Activated CD8-positive, alpha-beta memory T cell treated with anti-CD3 and anti-CD28 coated beads for 36 hours (primary cell): ENCODE measurements around the gene CLASRP. TPM values are rescaled to one million over a fixed set of nuclear protein-coding genes. Genes with fewer than 3 reads are reported as not detected.
"Not testable (repeated sequence)": the region's sequence is repeated elsewhere in the genome, so short reads cannot be mapped to it uniquely, and the experiment has no call there.

Source experiments
- CTCF ChIA-PET: fragments of 350-600 bp; sonication (Branson Sonifier 250); formaldehyde crosslinking; loops from one replicate; lab custom pipeline; 2021; ENCODE audit warnings: antibody characterized with exemption; lab: Charles Lee
- POLR2A ChIA-PET: fragments of 350-600 bp; sonication (Branson Sonifier 250); formaldehyde crosslinking; loops from one replicate; lab custom pipeline; 2021; ENCODE audit warnings: antibody characterized with exemption; lab: Charles Lee
- total RNA-seq, 2 experiments: library from RNA; stranded (reverse); gene quantifications; one replicate each; pipeline ENCODE4 v1.2.3, GENCODE V29; 2021

Gene CLASRP
- total RNA-seq, 2 experiments from 2014 or later = 78.1 to 80.5 TPM

DNA sequence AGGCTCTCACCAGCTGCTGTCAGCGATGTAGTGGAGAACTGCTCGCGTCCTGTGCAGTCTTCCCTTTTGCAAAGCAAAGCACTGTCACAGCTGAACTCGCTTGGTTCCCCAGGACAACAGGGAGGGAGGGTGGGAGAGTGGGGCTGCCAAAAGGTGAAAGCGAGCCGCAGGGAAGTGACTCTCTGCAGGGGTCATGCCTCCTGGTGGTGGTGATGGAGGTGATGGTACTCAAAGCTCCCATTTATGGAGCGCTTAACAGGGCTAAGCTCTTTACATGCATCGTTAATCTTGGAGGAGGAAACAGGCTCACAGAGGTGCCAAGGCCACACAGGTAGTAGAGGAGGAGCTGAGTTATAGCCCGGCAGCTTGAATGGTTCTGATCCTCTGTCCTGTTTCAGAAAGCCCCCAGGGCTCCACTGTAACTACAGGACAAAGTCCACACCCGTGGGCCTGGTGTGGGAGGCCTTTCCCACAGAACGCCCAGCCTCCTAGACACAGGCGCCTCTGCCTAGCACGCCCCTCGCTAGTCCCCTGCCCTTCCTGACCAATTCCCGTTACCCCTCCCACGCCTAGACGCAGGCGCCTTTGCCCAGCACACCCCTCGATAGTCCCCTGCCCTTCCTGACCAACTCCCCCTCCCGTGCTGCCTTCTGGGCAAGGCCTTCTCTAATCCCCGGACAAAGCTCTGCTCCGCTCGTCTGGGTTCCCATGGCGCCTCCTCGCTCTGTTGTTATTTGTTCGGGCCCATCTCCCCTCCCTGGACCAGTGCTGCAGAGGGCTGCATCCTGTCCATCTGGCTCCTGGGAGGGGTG is 64.9 kb downstream of the CLASRP start:
- POLR2A ChIA-PET = interaction anchor here (1.3 to 1.6 kb wide), 2 partner anchors 12 to 24 kb away, joined by 3 to 9 read pairs; partner anchors contain the start of gene PPP1R37
- CTCF ChIA-PET = interaction anchor here (1.0 kb wide), 1 partner anchor 12 kb away, joined by 4 read pairs; no protein-coding TSS in a partner anchor

GRCh38 chr19:45104658-45105349 is 66.0 kb downstream of the CLASRP start:
- ChIA-PET CTCF (interaction anchor here (0.6 kb wide), 1 partner anchor 24 kb away, joined by 3 read pairs; no protein-coding TSS in a partner anchor), POLR2A (no interaction called here)

GRCh38 chr19:45106363-45106762 is 67.5 kb downstream of the CLASRP start:
- CTCF ChIA-PET = interaction anchor here (0.8 kb wide), 1 partner anchor 46 kb away, joined by 3 read pairs; no protein-coding TSS in a partner anchor
- POLR2A ChIA-PET = not testable (repeated sequence)

DNA sequence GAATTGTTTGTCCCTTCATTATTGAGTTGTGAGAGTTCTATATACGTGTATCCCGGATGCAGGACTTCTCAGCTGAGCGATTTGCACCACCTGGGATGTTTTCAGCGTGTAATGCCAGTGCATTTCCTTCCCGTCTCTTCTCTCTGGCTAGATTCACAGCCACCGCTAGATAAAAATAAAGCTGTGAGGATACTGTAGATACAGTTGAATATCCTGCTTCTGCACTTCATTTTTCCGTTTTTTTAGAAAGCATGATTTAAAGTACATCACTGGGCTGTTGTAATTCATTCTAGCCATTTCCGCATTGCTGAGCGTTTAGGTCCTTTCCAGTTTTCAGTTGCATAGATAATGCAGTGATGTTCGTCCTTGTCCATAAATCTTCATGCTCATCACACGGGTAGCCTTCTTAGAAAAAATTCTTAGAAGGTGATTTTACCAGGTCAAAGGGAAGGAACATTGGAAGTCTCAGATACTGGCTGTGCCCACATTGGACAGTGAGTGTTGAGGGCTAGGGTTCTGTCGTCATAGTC is 68.8 kb downstream of the CLASRP start:
- ChIA-PET POLR2A (no interaction called here), CTCF (no interaction called here)

GRCh38 chr19:45110851-45111266 is 72.0 kb downstream of the CLASRP start:
- ChIA-PET CTCF (no interaction called here), POLR2A (no interaction called here)

GRCh38 chr19:45112111-45112827 is 73.4 kb downstream of the CLASRP start:
- ChIA-PET POLR2A (no interaction called here), CTCF (interaction anchor here (0.6 to 1.2 kb wide), 3 partner anchors 14 to 107 kb away, joined by 3 to 5 read pairs (median 3); no protein-coding TSS in a partner anchor)

- ChIA-PET CTCF (interaction anchor here (1.2 kb wide), 1 partner anchor 13 kb away, joined by 5 read pairs; no protein-coding TSS in a partner anchor), POLR2A (interaction anchor here (0.5 kb wide), 1 partner anchor 195 kb away, joined by 11 read pairs; no protein-coding TSS in a partner anchor)
Measured at GRCh38 chr19:45113628-45114027, 74.8 kb downstream of the CLASRP start.

DNA sequence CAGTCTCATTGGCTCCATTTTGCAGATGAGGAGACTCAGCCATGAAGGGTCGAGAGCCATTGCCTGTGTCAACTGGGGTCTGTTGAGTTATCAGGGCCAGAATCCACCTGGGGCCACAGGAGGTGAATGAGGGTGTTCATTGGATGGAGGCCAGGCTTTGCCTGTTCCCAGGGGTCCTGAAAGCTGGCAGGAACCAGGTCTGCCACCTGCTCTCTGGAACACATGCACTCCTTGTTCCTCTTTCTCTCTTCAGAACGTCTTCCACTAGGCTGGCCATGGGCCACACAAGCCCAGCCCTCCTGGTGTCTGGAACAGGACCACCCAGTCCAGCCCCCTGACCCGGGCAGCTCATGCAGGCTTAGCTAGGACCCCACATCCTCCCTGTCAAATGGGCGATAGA is 75.3 kb downstream of the CLASRP start:
- CTCF ChIA-PET = no interaction called here
- POLR2A ChIA-PET = no interaction called here

DNA sequence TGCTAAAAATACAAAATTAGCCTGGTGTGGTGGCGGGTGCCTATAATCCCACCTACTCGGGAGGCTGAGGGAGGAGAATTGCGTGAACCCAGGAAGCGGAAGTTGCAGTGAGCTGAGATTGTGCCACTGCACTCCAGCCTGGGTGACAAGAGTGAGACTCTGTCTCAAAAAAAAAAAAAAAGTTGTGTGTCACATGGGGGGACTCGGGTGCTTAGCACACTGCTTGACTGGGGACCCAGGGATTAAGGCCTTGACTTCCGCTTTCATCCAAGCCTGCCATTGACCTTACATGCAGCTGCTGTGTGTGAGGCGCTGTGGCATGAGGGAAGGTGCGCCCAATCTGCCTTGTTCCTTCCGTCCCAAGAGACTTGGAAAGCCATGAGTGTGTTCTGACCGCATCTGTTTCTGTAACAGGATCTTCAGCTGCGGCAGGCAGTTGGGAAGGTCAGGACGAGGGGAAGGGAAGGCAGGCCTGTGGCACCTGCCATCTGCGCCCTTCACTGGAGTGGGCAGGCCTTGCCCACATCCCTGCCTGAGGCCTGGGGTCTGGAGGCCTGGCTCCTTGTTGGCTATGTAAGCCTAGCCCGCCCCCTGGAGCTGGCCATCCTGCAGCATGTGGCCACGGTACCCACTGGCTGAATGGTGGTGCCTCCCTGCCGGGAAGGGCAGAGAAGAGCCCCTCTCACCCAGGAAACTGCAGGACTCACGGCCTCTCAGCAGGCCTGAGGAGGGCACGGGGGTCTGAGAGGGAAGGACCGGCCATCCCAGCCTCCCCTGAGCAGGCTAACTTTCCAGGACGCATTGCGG is 77.2 kb downstream of the CLASRP start:
- CTCF ChIA-PET = interaction anchor here (1.3 kb wide), 1 partner anchor 9 kb away, joined by 8 read pairs; no protein-coding TSS in a partner anchor
- POLR2A ChIA-PET = no interaction called here

GRCh38 chr19:45117167-45117594 is 78.3 kb downstream of the CLASRP start:
- ChIA-PET CTCF (interaction anchor here (0.7 to 1.1 kb wide), 2 partner anchors 24 to 54 kb away, joined by 3 read pairs; partner anchors contain the start of gene PPP1R37), POLR2A (no interaction called here)

- ChIA-PET CTCF (interaction anchor here (1.1 kb wide), 1 partner anchor 25 kb away, joined by 3 read pairs; the partner anchor contains the start of gene PPP1R37), POLR2A (interaction anchor here (1.7 kb wide), 1 partner anchor 25 kb away, joined by 4 read pairs; the partner anchor contains the start of gene PPP1R37)
Measured at GRCh38 chr19:45117671-45118070, 78.8 kb downstream of the CLASRP start.

GRCh38 chr19:45118106-45118505 is 79.3 kb downstream of the CLASRP start:
- ChIA-PET POLR2A (interaction anchor here (0.7 to 1.7 kb wide), 2 partner anchors 9 to 26 kb away, joined by 4 read pairs; partner anchors contain the start of gene PPP1R37), CTCF (interaction anchor here (0.7 kb wide), 1 partner anchor 34 kb away, joined by 3 read pairs; no protein-coding TSS in a partner anchor)

- ChIA-PET POLR2A (interaction anchor here (0.7 to 1.7 kb wide), 2 partner anchors 8 to 27 kb away, joined by 4 read pairs; partner anchors contain the start of gene PPP1R37), CTCF (interaction anchor here (0.7 to 0.8 kb wide), 2 partner anchors 33 to 77 kb away, joined by 3 read pairs; no protein-coding TSS in a partner anchor)
Measured at GRCh38 chr19:45118591-45119355, 79.9 kb downstream of the CLASRP start.

DNA sequence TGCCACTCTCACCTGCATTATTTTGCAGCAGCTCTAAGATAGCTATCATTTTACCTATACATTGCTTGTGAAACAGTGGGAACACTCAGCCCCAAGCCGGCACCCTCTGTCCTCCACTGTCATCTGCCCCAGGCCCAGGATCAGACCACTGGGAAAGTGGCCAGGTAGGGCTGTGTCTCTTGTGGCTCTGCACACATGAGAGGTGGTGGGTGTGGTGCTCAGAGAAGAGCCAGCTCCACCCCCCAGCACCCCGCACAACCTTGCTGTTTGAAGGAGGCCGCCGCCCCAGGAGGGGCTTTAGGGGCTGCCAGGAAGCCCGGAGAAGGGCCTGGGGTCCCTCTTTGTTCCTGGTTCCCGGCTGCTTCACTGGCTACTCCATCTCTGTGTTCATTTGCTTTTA is 80.7 kb downstream of the CLASRP start:
- POLR2A ChIA-PET = no interaction called here

More for the DNA sequence above, 80.7 kb downstream of the CLASRP start:
- CTCF ChIA-PET = interaction anchor here (0.8 kb wide), 1 partner anchor 78 kb away, joined by 3 read pairs; no protein-coding TSS in a partner anchor
